GM23338 (cell line): ENCODE measurements around the gene ANG.

Experiments used
- EZH2 ChIP-seq: fragments of 200-600 bp; sonication (generic); IDR thresholded peaks from one replicate; pipeline ENCODE4 v1.8.0; 2017; ENCODE audit warnings: antibody characterized with exemption, mild to moderate bottlenecking, low read depth; ENCODE audit not compliant: unreplicated experiment
- TF ChIP-seq, protein P1 (sequence below): IDR thresholded peaks from 2 replicates; pipeline ENCODE4 v1.6.1; 2016; ENCODE audit warnings: antibody characterized with exemption

DNA sequence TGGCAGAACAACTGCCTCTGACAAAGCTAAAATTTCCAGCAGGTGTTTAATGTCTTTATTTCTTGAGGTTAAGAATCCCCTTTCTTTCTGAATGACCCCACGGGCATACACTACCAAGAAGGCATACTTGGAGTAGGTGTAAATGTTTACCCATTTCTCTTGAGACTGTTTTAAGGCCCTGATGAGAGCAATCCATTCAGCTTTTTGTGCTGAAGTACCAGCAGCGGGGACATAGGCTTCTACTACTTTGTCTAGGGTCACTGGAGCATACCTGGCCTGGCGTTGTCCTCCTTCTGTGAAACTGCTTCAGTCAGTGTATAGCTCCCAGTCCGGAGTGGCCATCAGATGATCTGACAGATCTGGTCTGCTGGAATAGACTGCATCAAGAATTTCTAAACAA is 22.7 kb downstream of the ANG start:
- TF ChIP-seq, protein P1, sequence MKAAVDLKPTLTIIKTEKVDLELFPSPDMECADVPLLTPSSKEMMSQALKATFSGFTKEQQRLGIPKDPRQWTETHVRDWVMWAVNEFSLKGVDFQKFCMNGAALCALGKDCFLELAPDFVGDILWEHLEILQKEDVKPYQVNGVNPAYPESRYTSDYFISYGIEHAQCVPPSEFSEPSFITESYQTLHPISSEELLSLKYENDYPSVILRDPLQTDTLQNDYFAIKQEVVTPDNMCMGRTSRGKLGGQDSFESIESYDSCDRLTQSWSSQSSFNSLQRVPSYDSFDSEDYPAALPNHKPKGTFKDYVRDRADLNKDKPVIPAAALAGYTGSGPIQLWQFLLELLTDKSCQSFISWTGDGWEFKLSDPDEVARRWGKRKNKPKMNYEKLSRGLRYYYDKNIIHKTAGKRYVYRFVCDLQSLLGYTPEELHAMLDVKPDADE = no peak
- TF ChIP-seq EZH2 = no peak
